ENCODE measurements around the gene ID4. TPM values are rescaled to one million over a fixed set of nuclear protein-coding genes. Genes with fewer than 3 reads are reported as not detected.

Gene ID4
- total and polyA plus RNA-seq, 4 donors, result 58.6 to 247 (median 98.2) TPM

DNA sequence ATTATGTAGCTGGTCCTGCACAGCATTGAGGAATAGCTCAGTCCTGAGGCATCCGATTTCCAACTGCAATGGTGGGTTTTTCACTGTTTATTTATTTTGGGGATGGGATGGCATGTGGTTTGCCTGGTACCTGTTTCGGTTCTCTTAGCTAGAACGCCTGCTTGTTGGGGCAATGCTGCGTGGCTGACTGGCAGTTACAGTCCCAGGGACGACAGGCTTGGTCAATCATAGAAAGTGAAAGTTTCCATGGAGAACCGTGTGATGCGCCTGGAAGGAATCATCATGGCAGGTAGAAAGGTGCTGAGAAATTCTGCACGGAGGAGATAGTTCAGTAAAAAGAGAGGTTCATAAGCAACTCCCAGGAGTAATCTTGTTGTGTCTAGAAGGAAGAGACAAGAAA lies 18.4 kb downstream of the ID4 start:
- H3K4me1 ChIP-seq (ENCODE audit: control insufficient read depth in 1 of 2, insufficient read depth in 2 of 2, low read length in 2 of 2), result peaks cover 0 to 5% of the 10 kb centered on the region in 2 donors
- no peak overlapping the region for H3K27ac ChIP-seq (ENCODE audit: low read depth in 1 of 2, low read length in 2 of 2)
- H3K36me3 ChIP-seq (ENCODE audit: control insufficient read depth in 1 of 2, insufficient read depth in 2 of 2, low read length in 1 of 2), result no peaks in the 10 kb centered on the region
- no peak overlapping the region for H3K4me3 ChIP-seq (ENCODE audit: low read length in 2 of 2)
- intact Hi-C loops (cut with DNase I), result loop anchor here (5.0 to 10.0 kb wide), 4 partner anchors 199 to 1111 kb away; no protein-coding TSS in a partner anchor
- DNase-seq, result no peak
- no peak for ATAC-seq (ENCODE audit: low FRiP score)
- WGBS, 2 donors, result 91 to 93% methylated on average over 8 of the region's 8 CpGs
- no peaks in the 10 kb centered on the region for H3K27me3 ChIP-seq (ENCODE audit: control insufficient read depth in 1 of 2, insufficient read depth in 2 of 2, low read length in 1 of 2)
- H3K9me3 ChIP-seq (ENCODE audit: control insufficient read depth, low read length), result no peaks in the 10 kb centered on the region

DNA sequence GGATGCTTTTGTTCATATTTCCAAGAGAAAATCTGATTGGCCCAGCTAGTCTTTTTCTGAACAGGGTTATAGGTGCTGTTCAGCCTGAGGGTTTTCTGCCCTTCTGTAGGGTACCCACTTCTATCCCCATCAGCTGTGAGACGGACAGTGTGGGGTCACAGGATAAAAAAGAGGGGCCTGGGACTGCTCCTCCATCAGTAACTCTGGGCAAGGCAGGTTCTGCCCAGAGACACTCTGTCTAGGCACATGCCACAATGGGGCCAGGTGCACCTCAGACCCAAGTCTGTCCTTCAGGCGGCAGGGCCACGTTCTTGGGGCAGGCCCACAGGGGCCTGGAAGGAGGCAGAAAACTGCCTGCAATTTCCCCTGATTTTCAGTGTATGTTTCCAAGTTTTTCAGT lies 20.0 kb downstream of the ID4 start:
- DNase-seq (no peak), ATAC-seq (ENCODE audit: low FRiP score) (no peak)
- H3K9me3 ChIP-seq (ENCODE audit: control insufficient read depth, low read length), result no peaks in the 10 kb centered on the region
- WGBS, 2 donors, result 79 to 92% methylated on average over 3 of the region's 3 CpGs
- no peaks in the 10 kb centered on the region for H3K4me1 ChIP-seq (ENCODE audit: control insufficient read depth in 1 of 2, insufficient read depth in 2 of 2, low read length in 2 of 2)
- H3K36me3 ChIP-seq (ENCODE audit: control insufficient read depth in 1 of 2, insufficient read depth in 2 of 2, low read length in 1 of 2), result no peaks in the 10 kb centered on the region
- H3K27ac ChIP-seq (ENCODE audit: low read depth in 1 of 2, low read length in 2 of 2), result no peak overlapping the region
- H3K4me3 ChIP-seq (ENCODE audit: low read length in 2 of 2), result no peak overlapping the region
- intact Hi-C loops (cut with DNase I), result loop anchor here (5.0 to 10.0 kb wide), 4 partner anchors 198 to 1112 kb away; no protein-coding TSS in a partner anchor
- no peaks in the 10 kb centered on the region for H3K27me3 ChIP-seq (ENCODE audit: control insufficient read depth in 1 of 2, insufficient read depth in 2 of 2, low read length in 1 of 2)

DNA sequence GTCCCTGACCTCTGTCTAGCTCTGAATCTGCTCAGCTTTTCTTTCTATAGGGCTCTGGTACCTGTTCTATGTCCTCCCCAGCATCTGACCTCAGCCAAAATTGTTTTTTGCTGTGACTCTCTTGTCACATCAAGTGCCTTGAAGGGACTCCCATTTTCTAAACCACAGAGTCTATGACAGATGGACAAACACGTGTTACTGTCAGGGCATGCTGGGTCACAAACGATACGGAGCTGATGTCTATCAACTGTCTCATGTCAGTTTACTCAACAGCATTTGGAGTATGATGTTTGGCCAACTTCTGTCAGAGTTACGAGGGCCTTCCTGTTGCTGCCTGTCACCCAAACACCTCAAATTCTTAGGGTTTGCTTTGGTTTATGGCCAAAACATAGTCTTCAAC lies 20.5 kb downstream of the ID4 start:
- no peak for ATAC-seq (ENCODE audit: low FRiP score)
- intact Hi-C loops (cut with DNase I), result loop anchor here (5.0 to 10.0 kb wide), 4 partner anchors 197 to 1113 kb away; no protein-coding TSS in a partner anchor
- Histone ChIP-seq H3K36me3 (ENCODE audit: control insufficient read depth in 1 of 2, insufficient read depth in 2 of 2, low read length in 1 of 2) (no peaks in the 10 kb centered on the region), H3K4me3 (ENCODE audit: low read length in 2 of 2) (no peak overlapping the region), H3K9me3 (ENCODE audit: control insufficient read depth, low read length) (no peaks in the 10 kb centered on the region), H3K27ac (ENCODE audit: low read depth in 1 of 2, low read length in 2 of 2) (no peak overlapping the region), H3K4me1 (ENCODE audit: control insufficient read depth in 1 of 2, insufficient read depth in 2 of 2, low read length in 2 of 2) (no peaks in the 10 kb centered on the region), H3K27me3 (ENCODE audit: control insufficient read depth in 1 of 2, insufficient read depth in 2 of 2, low read length in 1 of 2) (no peaks in the 10 kb centered on the region)
- DNase-seq, result no peak
- WGBS, 2 donors, result 88% methylated on average over 4 of the region's 4 CpGs

DNA sequence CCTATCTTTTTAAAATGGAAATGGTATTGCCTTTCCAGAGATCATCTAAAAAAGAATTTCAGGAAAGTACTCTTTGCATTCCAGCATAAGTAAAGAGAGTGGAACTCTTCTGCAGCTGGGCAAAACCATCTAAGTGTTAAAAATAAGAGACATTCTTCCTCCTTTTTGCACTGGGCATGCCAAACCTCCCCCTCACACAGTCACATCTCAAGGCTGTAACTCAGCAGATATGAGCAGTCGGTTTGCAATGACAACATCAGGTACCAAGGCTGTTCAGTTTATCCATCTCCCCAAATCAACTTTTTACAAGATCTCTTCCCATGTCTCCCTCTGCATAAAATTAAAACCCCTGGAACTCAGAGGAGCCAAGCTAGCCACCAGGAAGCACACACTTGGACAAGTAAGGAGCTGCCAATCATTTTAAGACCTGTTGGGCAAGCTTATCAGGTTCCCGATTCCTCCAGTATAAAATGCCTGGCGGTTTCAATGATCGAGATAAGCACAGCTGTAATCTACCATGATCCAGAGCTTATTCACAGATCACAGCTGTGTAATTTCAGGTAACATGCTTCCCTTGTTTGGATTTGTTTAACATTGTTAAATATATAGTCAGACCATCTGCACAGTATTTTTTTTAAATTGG lies 23.2 kb downstream of the ID4 start:
- intact Hi-C loops (cut with DNase I), result no loop called here
- 50 to 57% methylated on average over 4 of the region's 4 CpGs for WGBS, 2 donors
- DNase-seq (no peak), ATAC-seq (ENCODE audit: low FRiP score) (no peak)
- Histone ChIP-seq H3K27me3 (ENCODE audit: control insufficient read depth in 1 of 2, insufficient read depth in 2 of 2, low read length in 1 of 2) (no peaks in the 10 kb centered on the region), H3K9me3 (ENCODE audit: control insufficient read depth, low read length) (no peaks in the 10 kb centered on the region), H3K4me3 (ENCODE audit: low read length in 2 of 2) (no peak overlapping the region), H3K4me1 (ENCODE audit: control insufficient read depth in 1 of 2, insufficient read depth in 2 of 2, low read length in 2 of 2) (no peaks in the 10 kb centered on the region), H3K36me3 (ENCODE audit: control insufficient read depth in 1 of 2, insufficient read depth in 2 of 2, low read length in 1 of 2) (no peaks in the 10 kb centered on the region), H3K27ac (ENCODE audit: low read depth in 1 of 2, low read length in 2 of 2) (no peak overlapping the region)

DNA sequence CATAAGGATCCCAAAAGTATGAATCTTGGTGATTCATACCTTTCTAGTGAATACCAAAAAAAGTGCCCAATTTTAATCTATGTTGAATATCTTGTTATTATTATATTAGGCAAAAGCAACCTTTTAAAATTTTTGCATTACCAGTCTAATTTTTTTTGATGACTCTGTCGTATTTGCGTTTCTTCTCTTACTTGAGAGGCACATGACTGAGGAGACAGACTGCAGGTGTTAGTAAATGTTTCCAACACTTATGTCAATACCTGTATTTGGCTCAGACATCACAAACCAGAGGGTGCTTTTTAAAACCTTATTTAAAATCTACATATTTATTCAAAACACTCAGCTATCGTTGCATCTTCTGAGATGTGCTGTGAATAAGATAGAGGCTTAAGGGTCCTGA lies 27.1 kb downstream of the ID4 start:
- Histone ChIP-seq H3K27ac (ENCODE audit: low read depth in 1 of 2, low read length in 2 of 2) (no peak overlapping the region), H3K27me3 (ENCODE audit: control insufficient read depth in 1 of 2, insufficient read depth in 2 of 2, low read length in 1 of 2) (no peaks in the 10 kb centered on the region), H3K4me1 (ENCODE audit: control insufficient read depth in 1 of 2, insufficient read depth in 2 of 2, low read length in 2 of 2) (no peaks in the 10 kb centered on the region), H3K36me3 (ENCODE audit: control insufficient read depth in 1 of 2, insufficient read depth in 2 of 2, low read length in 1 of 2) (no peaks in the 10 kb centered on the region), H3K9me3 (ENCODE audit: control insufficient read depth, low read length) (no peaks in the 10 kb centered on the region), H3K4me3 (ENCODE audit: low read length in 2 of 2) (no peak overlapping the region)
- DNase-seq, result no peak
- no peak for ATAC-seq (ENCODE audit: low FRiP score)
- intact Hi-C loops (cut with DNase I), result no loop called here
- WGBS, 2 donors, result 90 to 96% methylated on average over 3 of the region's 3 CpGs

DNA sequence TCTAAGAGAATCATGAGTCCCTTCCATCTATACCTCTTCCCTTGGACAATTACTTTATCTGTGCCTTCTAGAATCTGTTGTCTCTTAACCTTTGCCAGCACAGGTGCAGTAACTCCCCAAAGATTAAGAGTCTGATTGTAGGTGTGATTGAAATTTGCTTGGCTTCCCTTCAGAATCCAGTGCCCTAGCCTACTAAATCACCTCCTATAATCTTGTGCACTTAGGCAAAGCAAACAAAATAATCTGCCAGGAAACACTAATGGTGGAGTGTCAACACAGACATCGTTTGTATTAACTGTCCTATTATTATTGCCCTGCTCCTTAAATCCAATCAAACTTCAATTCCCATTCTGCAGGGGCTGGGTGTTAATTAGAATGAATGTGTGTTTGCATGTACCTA lies 28.0 kb downstream of the ID4 start:
- H3K27ac ChIP-seq (ENCODE audit: low read depth in 1 of 2, low read length in 2 of 2), result no peak overlapping the region
- intact Hi-C loops (cut with DNase I), result no loop called here
- ATAC-seq (ENCODE audit: low FRiP score) (no peak), DNase-seq (no peak)
- peaks cover 0 to 2% of the 10 kb centered on the region in 2 donors for H3K27me3 ChIP-seq (ENCODE audit: control insufficient read depth in 1 of 2, insufficient read depth in 2 of 2, low read length in 1 of 2)
- H3K36me3 ChIP-seq (ENCODE audit: control insufficient read depth in 1 of 2, insufficient read depth in 2 of 2, low read length in 1 of 2), result no peaks in the 10 kb centered on the region
- WGBS, 2 donors, result 36 to 61% methylated on average over 1 of the region's 1 CpG
- no peaks in the 10 kb centered on the region for H3K4me1 ChIP-seq (ENCODE audit: control insufficient read depth in 1 of 2, insufficient read depth in 2 of 2, low read length in 2 of 2)
- no peak overlapping the region for H3K4me3 ChIP-seq (ENCODE audit: low read length in 2 of 2)
- H3K9me3 ChIP-seq (ENCODE audit: control insufficient read depth, low read length), result no peaks in the 10 kb centered on the region

DNA sequence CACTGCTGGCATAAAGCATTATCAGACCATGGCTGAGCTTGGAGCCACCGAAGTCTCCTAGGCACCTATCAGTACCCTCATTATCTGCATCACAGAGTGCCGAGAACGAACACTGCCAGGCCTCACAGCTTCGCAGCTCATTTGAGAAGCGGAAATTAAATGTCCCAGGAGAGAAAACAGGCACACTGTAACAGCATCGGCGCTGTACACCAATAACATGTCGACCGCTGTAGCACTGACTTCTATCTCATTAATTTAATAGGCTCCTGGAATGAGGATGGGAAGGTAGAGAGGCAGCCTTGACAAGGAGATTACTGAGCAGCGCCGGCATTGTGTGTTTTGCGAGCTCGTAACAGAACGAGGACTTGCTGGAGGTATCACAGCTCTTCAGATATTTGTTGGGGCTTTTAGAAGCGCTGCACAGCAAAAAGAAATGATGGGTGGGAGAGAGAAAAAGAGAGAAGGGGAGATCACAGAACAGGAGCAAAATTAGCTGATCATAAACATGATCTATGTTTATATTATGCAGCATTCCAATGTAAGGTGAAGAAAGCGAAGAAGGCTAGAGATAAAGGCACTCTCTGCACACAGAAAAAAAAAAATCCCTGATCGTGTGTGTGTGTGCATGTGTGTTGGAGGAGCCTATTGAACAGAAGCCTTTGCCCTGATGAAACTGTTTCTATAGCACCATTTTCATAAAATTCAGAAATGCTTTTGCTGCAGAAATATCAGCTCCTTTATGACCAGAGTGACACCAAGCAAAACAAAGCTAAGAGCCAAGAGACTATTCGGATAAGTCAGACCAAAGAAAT lies 29.2 kb downstream of the ID4 start:
- 78 to 82% methylated on average over 18 of the region's 18 CpGs for WGBS, 2 donors
- H3K4me3 ChIP-seq (ENCODE audit: low read length in 2 of 2), result no peak overlapping the region
- no peak for DNase-seq
- no peaks in the 10 kb centered on the region for H3K9me3 ChIP-seq (ENCODE audit: control insufficient read depth, low read length)
- no peak for ATAC-seq (ENCODE audit: low FRiP score)
- no peaks in the 10 kb centered on the region for H3K36me3 ChIP-seq (ENCODE audit: control insufficient read depth in 1 of 2, insufficient read depth in 2 of 2, low read length in 1 of 2)
- H3K27me3 ChIP-seq (ENCODE audit: control insufficient read depth in 1 of 2, insufficient read depth in 2 of 2, low read length in 1 of 2), result peaks cover 0 to 2% of the 10 kb centered on the region in 2 donors
- no peaks in the 10 kb centered on the region for H3K4me1 ChIP-seq (ENCODE audit: control insufficient read depth in 1 of 2, insufficient read depth in 2 of 2, low read length in 2 of 2)
- no peak overlapping the region for H3K27ac ChIP-seq (ENCODE audit: low read depth in 1 of 2, low read length in 2 of 2)
- intact Hi-C loops (cut with DNase I), result no loop called here

DNA sequence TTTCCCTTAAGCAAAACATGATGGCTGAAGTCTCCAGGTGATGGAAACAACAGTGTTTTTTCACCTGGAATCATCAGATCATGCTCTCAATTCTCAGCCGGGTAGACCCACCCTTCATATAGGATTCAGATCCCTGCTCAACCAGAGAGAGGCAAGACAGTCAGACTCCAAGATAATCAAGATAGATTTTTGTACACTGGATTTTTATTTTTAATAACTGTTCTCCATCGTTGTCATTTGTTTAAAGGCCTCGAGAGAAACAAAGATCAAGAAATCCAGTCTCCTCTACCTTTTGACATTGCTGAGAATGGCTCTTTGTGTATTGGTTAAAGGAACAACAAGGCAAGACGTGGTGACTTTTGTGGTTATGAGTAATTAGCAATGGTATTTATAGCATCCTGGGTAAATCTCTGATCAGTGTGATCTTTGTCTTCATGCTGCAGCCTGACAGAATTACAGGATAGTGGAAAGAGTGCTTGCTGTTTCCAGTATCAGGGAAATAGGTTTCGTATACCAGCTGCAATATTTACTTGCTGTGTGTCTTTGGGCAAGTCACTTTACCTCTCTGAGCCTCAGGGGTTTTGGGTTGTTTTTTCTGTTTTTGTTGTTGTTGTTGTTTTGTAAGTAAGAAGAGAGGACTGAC lies 29.9 kb downstream of the ID4 start:
- Histone ChIP-seq H3K27ac (ENCODE audit: low read depth in 1 of 2, low read length in 2 of 2) (no peak overlapping the region), H3K4me3 (ENCODE audit: low read length in 2 of 2) (no peak overlapping the region), H3K4me1 (ENCODE audit: control insufficient read depth in 1 of 2, insufficient read depth in 2 of 2, low read length in 2 of 2) (no peaks in the 10 kb centered on the region), H3K36me3 (ENCODE audit: control insufficient read depth in 1 of 2, insufficient read depth in 2 of 2, low read length in 1 of 2) (no peaks in the 10 kb centered on the region), H3K9me3 (ENCODE audit: control insufficient read depth, low read length) (no peaks in the 10 kb centered on the region), H3K27me3 (ENCODE audit: control insufficient read depth in 1 of 2, insufficient read depth in 2 of 2, low read length in 1 of 2) (peaks cover 0 to 2% of the 10 kb centered on the region in 2 donors)
- ATAC-seq (ENCODE audit: low FRiP score) (no peak), DNase-seq (no peak)
- 51 to 52% methylated on average over 5 of the region's 5 CpGs for WGBS, 2 donors
- intact Hi-C loops (cut with DNase I), result no loop called here
